CD8-positive, alpha-beta memory T cell (primary cell): ENCODE measurements around the gene MAP3K7CL. TPM values are rescaled to one million over a fixed set of nuclear protein-coding genes. Genes with fewer than 3 reads are reported as not detected.
A peak's percentile ranks its signal among the peaks of the same experiment; 100 is the strongest.
"Not testable (repeated sequence)": the region's sequence is repeated elsewhere in the genome, so short reads cannot be mapped to it uniquely, and the experiment has no call there.

Source experiments
- CTCF ChIA-PET: fragments of 350-600 bp; sonication (Branson Sonifier 250); formaldehyde crosslinking; loops from one replicate; lab custom pipeline; 2021; ENCODE audit warnings: antibody characterized with exemption; lab: Charles Lee
- POLR2A ChIA-PET: fragments of 350-600 bp; sonication (Branson Sonifier 250); formaldehyde crosslinking; loops from one replicate; lab custom pipeline; 2021; ENCODE audit warnings: antibody characterized with exemption; lab: Charles Lee
- DNase-seq, 5 donors: peaks; one replicate each; pipeline versions ENCODE4 v3.0.0 to v3.0.0-alpha.2; 2020 to 2022; ENCODE audit warnings: mixed read lengths in 1 of 5
- H3K27ac ChIP-seq: one replicate; pipeline ENCODE4 v1.7.0; 2013; ENCODE audit warnings: low read depth, mild to moderate bottlenecking, low read length, moderate library complexity
- H3K27me3 ChIP-seq: 2 replicates; pipeline ENCODE4 v1.7.0; 2013; ENCODE audit warnings: low read length, mild to moderate bottlenecking; ENCODE audit not compliant: insufficient read depth, poor library complexity, severe bottlenecking
- H3K36me3 ChIP-seq: 2 replicates; pipeline ENCODE4 v1.7.0; 2013; ENCODE audit warnings: mild to moderate bottlenecking, low read length, moderate library complexity; ENCODE audit not compliant: insufficient read depth
- H3K4me1 ChIP-seq: 2 replicates; pipeline ENCODE4 v1.7.0; 2013; ENCODE audit warnings: mild to moderate bottlenecking, low read length, moderate library complexity; ENCODE audit not compliant: insufficient read depth
- H3K4me3 ChIP-seq: 2 replicates; pipeline ENCODE4 v1.7.0; 2013; ENCODE audit warnings: mild to moderate bottlenecking, low read length
- H3K9me3 ChIP-seq: 2 replicates; pipeline ENCODE4 v1.7.0; 2013; ENCODE audit warnings: mild to moderate bottlenecking, low read length
- H3K27ac Mint-ChIP-seq, 8 donors: one replicate each; pipeline ENCODE4 v1.8.0; 2020 to 2021; ENCODE audit warnings: mixed read lengths in 8 of 8, mild to moderate bottlenecking in 6 of 8, inconsistent platforms in 3 of 8, moderate library complexity in 3 of 8
- H3K27me3 Mint-ChIP-seq, 2 donors: one replicate each; pipeline ENCODE4 v1.8.0; 2020 to 2021; ENCODE audit warnings: mixed read lengths in 2 of 2, mild to moderate bottlenecking in 1 of 2, moderate library complexity in 1 of 2
- H3K36me3 Mint-ChIP-seq, 3 donors: one replicate each; pipeline ENCODE4 v1.8.0; 2020 to 2021; ENCODE audit warnings: mixed read lengths in 3 of 3, inconsistent platforms in 1 of 3, mild to moderate bottlenecking in 1 of 3
- H3K4me1 Mint-ChIP-seq, 3 donors: one replicate each; pipeline ENCODE4 v1.8.0; 2020 to 2021; ENCODE audit warnings: mixed read lengths in 3 of 3, inconsistent platforms in 1 of 3, mild to moderate bottlenecking in 1 of 3
- H3K4me3 Mint-ChIP-seq, 7 donors: one replicate each; pipeline ENCODE4 v1.8.0; 2020 to 2021; ENCODE audit warnings: mixed read lengths in 7 of 7, mild to moderate bottlenecking in 6 of 7, moderate library complexity in 4 of 7, inconsistent platforms in 2 of 7
- H3K9me3 Mint-ChIP-seq, 5 donors: one replicate each; pipeline ENCODE4 v1.8.0; 2020 to 2022; ENCODE audit warnings: mixed read lengths in 5 of 5, mild to moderate bottlenecking in 3 of 5, moderate library complexity in 2 of 5, inconsistent platforms in 1 of 5
- polyA plus RNA-seq: library from polyadenylated mRNA; unstranded; fragments of 300-500 nt; fragmentation: Illumina TruSeq; gene quantifications from one replicate; pipeline ENCODE4 v1.2.3, GENCODE V29; 2021
- total RNA-seq, 2 experiments: library from RNA; stranded (reverse); gene quantifications; one replicate each; pipeline ENCODE4 v1.2.3, GENCODE V29; 2021

Gene MAP3K7CL
- total and polyA plus RNA-seq, 3 experiments from 2014 or later, result 4.2 to 6.0 (median 4.6) TPM

- H3K4me1 ChIP-seq, result no peaks in the 10 kb centered on the region
- no peak overlapping the region for H3K27ac Mint-ChIP-seq
These were observed 34.0 kb downstream of the MAP3K7CL start for GRCh38 chr21:29164323-29164942.

GRCh38 chr21:29166323-29166722 lies 35.9 kb downstream of the MAP3K7CL start:
- no peaks in the 10 kb centered on the region for H3K9me3 ChIP-seq
- CTCF ChIA-PET, result no interaction called here
- Mint-ChIP-seq H3K27me3 (no peaks in the 10 kb centered on the region), H3K4me3 (no peak overlapping the region), H3K9me3 (no peaks in the 10 kb centered on the region), H3K36me3 (peaks cover 0 to 22% (median 16%) of the 10 kb centered on the region in 3 donors), H3K4me1 (peaks cover 6 to 16% (median 12%) of the 10 kb centered on the region in 3 donors), H3K27ac (no peak overlapping the region)
- H3K4me3 ChIP-seq, result no peak overlapping the region
- H3K36me3 ChIP-seq, result no peaks in the 10 kb centered on the region
- no peaks in the 10 kb centered on the region for H3K27me3 ChIP-seq
- DNase-seq, result no peak
- no peaks in the 10 kb centered on the region for H3K4me1 ChIP-seq
- no peak overlapping the region for H3K27ac ChIP-seq
- POLR2A ChIA-PET, result no interaction called here

More at GRCh38 chr21:29164323-29164942, 34.0 kb downstream of the MAP3K7CL start:
- POLR2A ChIA-PET, result no interaction called here
- H3K27ac ChIP-seq, result no peak overlapping the region
- no peak for DNase-seq
- no peaks in the 10 kb centered on the region for H3K27me3 ChIP-seq
- Mint-ChIP-seq H3K4me3 (no peak overlapping the region), H3K4me1 (peaks cover 0 to 5% (median 4%) of the 10 kb centered on the region in 3 donors), H3K27me3 (no peaks in the 10 kb centered on the region), H3K9me3 (no peaks in the 10 kb centered on the region), H3K36me3 (peaks cover 0 to 32% (median 9%) of the 10 kb centered on the region in 3 donors)
- CTCF ChIA-PET, result interaction anchor here (1.6 kb wide), 1 partner anchor 135 kb away, joined by 3 read pairs; no protein-coding TSS in a partner anchor
- no peak overlapping the region for H3K4me3 ChIP-seq
- H3K9me3 ChIP-seq, result no peaks in the 10 kb centered on the region
- no peaks in the 10 kb centered on the region for H3K36me3 ChIP-seq

DNA sequence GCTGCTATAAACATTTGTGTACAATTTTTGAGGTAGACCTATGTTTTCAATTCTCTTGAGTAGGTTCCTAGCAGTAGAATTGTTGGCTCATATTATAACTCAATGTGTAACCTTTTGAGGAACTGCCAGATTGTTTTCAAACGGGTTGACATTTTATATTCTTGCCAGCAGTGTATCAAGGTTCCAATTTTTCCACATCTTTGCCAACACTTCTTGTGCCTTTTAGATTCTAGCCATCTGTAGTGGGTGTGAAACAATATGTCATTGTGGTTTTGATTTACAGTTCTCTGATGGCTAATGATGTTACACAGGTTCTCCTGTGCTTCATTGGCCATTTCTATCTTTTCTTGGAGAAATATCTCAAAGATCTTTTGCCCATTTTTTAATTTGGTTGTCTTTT lies 36.4 kb downstream of the MAP3K7CL start:
- Mint-ChIP-seq H3K9me3 (no peaks in the 10 kb centered on the region), H3K4me1 (peaks cover 6 to 16% (median 16%) of the 10 kb centered on the region in 3 donors), H3K36me3 (peaks cover 0 to 19% (median 16%) of the 10 kb centered on the region in 3 donors), H3K27ac (no peak overlapping the region), H3K27me3 (no peaks in the 10 kb centered on the region), H3K4me3 (no peak overlapping the region)
- Histone ChIP-seq H3K4me1 (no peaks in the 10 kb centered on the region), H3K4me3 (no peak overlapping the region), H3K36me3 (no peaks in the 10 kb centered on the region), H3K9me3 (no peaks in the 10 kb centered on the region), H3K27me3 (no peaks in the 10 kb centered on the region), H3K27ac (no peak overlapping the region)
- CTCF ChIA-PET, result no interaction called here
- DNase-seq, result no peak
- POLR2A ChIA-PET, result no interaction called here

DNA sequence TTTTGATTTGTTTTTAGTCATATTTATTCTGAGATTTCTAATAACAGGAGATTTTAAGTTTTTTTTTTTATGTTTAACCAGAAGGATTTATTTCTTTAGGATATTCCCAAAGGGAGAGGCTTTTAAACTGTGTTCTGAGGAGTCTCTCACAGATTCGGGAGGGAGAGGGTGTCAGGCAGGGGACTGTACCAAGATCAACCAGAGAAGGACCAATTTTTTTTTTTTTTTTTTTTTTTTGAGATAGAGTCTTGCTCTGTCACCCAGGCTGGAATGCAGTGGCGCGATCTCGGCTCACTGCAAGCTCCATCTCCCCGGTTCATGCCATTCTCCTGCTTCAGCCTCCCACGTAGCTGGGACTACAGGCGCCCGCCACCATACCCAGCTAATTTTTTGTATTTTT lies 37.0 kb downstream of the MAP3K7CL start:
- H3K36me3 ChIP-seq, H3K4me3 ChIP-seq, H3K9me3 Mint-ChIP-seq, H3K4me1 ChIP-seq, H3K27ac ChIP-seq, H3K4me3 Mint-ChIP-seq, DNase-seq, H3K27me3 ChIP-seq, CTCF ChIA-PET, POLR2A ChIA-PET, H3K27ac Mint-ChIP-seq, H3K27me3 Mint-ChIP-seq, H3K9me3 ChIP-seq: not testable (repeated sequence)
- peaks cover 0 to 17% (median 16%) of the 10 kb centered on the region in 3 donors for H3K36me3 Mint-ChIP-seq
- peaks cover 6 to 17% (median 16%) of the 10 kb centered on the region in 3 donors for H3K4me1 Mint-ChIP-seq

- no peak for DNase-seq
- Histone ChIP-seq H3K4me3 (no peak overlapping the region), H3K4me1 (no peaks in the 10 kb centered on the region), H3K27me3 (no peaks in the 10 kb centered on the region), H3K9me3 (no peaks in the 10 kb centered on the region), H3K36me3 (no peaks in the 10 kb centered on the region), H3K27ac (no peak overlapping the region)
- Mint-ChIP-seq H3K4me1 (peaks cover 6 to 17% (median 16%) of the 10 kb centered on the region in 3 donors), H3K36me3 (peaks cover 0 to 18% (median 16%) of the 10 kb centered on the region in 3 donors), H3K9me3 (no peaks in the 10 kb centered on the region), H3K27ac (no peak overlapping the region), H3K4me3 (no peak overlapping the region), H3K27me3 (no peaks in the 10 kb centered on the region)
- ChIA-PET CTCF (no interaction called here), POLR2A (no interaction called here)
These were observed 38.5 kb downstream of the MAP3K7CL start for GRCh38 chr21:29168891-29169315.

DNA sequence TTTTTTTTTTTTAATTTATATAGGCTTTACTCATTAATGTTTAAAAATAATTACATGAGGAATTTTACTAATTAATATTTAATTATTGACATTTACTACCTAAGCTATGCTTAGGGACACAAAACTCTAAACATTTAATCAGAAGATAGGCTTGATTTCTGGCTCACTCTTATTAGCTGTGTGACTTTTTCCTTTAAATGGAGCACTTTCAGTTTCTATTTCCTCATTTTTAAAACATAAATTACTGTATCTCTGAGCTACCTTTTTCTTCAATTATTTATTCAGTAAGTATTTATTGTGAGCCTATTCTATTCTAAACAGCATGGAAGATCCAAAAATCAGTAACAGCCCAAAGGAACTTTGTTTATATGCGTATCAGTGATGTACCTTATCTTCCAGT lies 40.5 kb downstream of the MAP3K7CL start:
- H3K27me3 ChIP-seq, result no peaks in the 10 kb centered on the region
- Mint-ChIP-seq H3K9me3 (no peaks in the 10 kb centered on the region), H3K36me3 (peaks cover 0 to 26% (median 16%) of the 10 kb centered on the region in 3 donors), H3K4me1 (peaks cover 6 to 17% (median 16%) of the 10 kb centered on the region in 3 donors), H3K27ac (no peak overlapping the region), H3K4me3 (no peak overlapping the region), H3K27me3 (no peaks in the 10 kb centered on the region)
- no peak for DNase-seq
- no peak overlapping the region for H3K4me3 ChIP-seq
- no peak overlapping the region for H3K27ac ChIP-seq
- CTCF ChIA-PET, result no interaction called here
- H3K36me3 ChIP-seq, result no peaks in the 10 kb centered on the region
- POLR2A ChIA-PET, result no interaction called here
- no peaks in the 10 kb centered on the region for H3K4me1 ChIP-seq
- no peaks in the 10 kb centered on the region for H3K9me3 ChIP-seq

- no peak overlapping the region for H3K27ac Mint-ChIP-seq
- H3K4me1 Mint-ChIP-seq, result peaks cover 6 to 17% (median 16%) of the 10 kb centered on the region in 3 donors
- no peaks in the 10 kb centered on the region for H3K27me3 Mint-ChIP-seq
- no peaks in the 10 kb centered on the region for H3K9me3 ChIP-seq
- no peak overlapping the region for H3K4me3 Mint-ChIP-seq
- no peaks in the 10 kb centered on the region for H3K9me3 Mint-ChIP-seq
- no peak for DNase-seq
- no peaks in the 10 kb centered on the region for H3K36me3 ChIP-seq
- peaks cover 0 to 23% (median 12%) of the 10 kb centered on the region in 3 donors for H3K36me3 Mint-ChIP-seq
- H3K27me3 ChIP-seq, result no peaks in the 10 kb centered on the region
- ChIA-PET CTCF (no interaction called here), POLR2A (no interaction called here)
- no peak overlapping the region for H3K4me3 ChIP-seq
- no peak overlapping the region for H3K27ac ChIP-seq
- H3K4me1 ChIP-seq, result no peaks in the 10 kb centered on the region
These were observed 41.8 kb downstream of the MAP3K7CL start for GRCh38 chr21:29172282-29172681.

DNA sequence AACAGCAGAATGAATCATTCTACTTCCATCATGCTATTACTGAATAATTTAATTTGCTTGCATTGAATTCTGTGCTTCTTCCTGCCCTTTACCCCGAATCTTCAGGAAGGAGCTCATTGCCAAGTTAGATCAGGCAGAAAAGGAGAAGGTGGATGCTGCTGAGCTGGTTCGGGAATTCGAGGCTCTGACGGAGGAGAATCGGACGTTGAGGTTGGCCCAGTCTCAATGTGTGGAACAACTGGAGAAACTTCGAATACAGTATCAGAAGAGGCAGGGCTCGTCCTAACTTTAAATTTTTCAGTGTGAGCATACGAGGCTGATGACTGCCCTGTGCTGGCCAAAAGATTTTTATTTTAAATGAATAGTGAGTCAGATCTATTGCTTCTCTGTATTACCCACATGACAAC lies 44.2 kb downstream of the MAP3K7CL start:
- POLR2A ChIA-PET, result no interaction called here
- no peak overlapping the region for H3K27ac ChIP-seq
- Mint-ChIP-seq H3K36me3 (peaks cover 0 to 17% (median 10%) of the 10 kb centered on the region in 3 donors), H3K4me3 (no peak overlapping the region), H3K27ac (peak overlapping the region in 1 of 8 donors; percentile 17), H3K9me3 (no peaks in the 10 kb centered on the region), H3K4me1 (peaks cover 2 to 17% (median 11%) of the 10 kb centered on the region in 3 donors), H3K27me3 (peaks cover 0 to 2% of the 10 kb centered on the region in 2 donors)
- H3K4me3 ChIP-seq, result no peak overlapping the region
- no peaks in the 10 kb centered on the region for H3K27me3 ChIP-seq
- H3K4me1 ChIP-seq, result no peaks in the 10 kb centered on the region
- CTCF ChIA-PET, result no interaction called here
- DNase-seq, result no peak
- no peaks in the 10 kb centered on the region for H3K9me3 ChIP-seq
- H3K36me3 ChIP-seq, result no peaks in the 10 kb centered on the region
